ENCODE data around the gene KRT74. TPM values are rescaled to one million over a fixed set of nuclear protein-coding genes. Genes with fewer than 3 reads are reported as not detected.

Gene KRT74
- total and polyA plus RNA-seq, 10 donors = not detected

GRCh38 chr12:52540531-52540930 lies 33.1 kb downstream of the KRT74 start:
- Histone ChIP-seq H3K4me1 (no peaks in the 10 kb centered on the region), H3K36me3 (no peaks in the 10 kb centered on the region), H3K27ac (no peak overlapping the region), H3K4me3 (no peak overlapping the region), H3K9me3 (no peaks in the 10 kb centered on the region), H3K27me3 (replicated peaks in 1 of 7) (peaks cover 0 to 8% (median 0%) of the 10 kb centered on the region in 7 donors)
- no peak for TF ChIP-seq POLR2A (IDR thresholded peaks at IDR 0.05)
- TF ChIP-seq CTCF (IDR thresholded peaks at IDR 0.05 in 8 of 11, conservative IDR thresholded peaks at IDR 0.05 in 3 of 11) = no peak
- TF ChIP-seq POLR2AphosphoS5 (IDR thresholded peaks at IDR 0.05) = no peak
- intact Hi-C loops (cut with DNase I; ENCODE audit: low total_unique reads) = no loop called here
- DNase-seq = peak; percentile 60
- 77 to 92% (median 85%) methylated on average over 2 to 7 of the region's 7 CpGs for WGBS, 5 donors

GRCh38 chr12:52539821-52540173 lies 33.8 kb downstream of the KRT74 start:
- Histone ChIP-seq H3K4me1 (no peaks in the 10 kb centered on the region), H3K9me3 (no peaks in the 10 kb centered on the region), H3K27ac (no peak overlapping the region), H3K4me3 (no peak overlapping the region), H3K27me3 (replicated peaks in 1 of 7) (peaks cover 0 to 8% (median 0%) of the 10 kb centered on the region in 7 donors), H3K36me3 (no peaks in the 10 kb centered on the region)
- no peak for TF ChIP-seq POLR2AphosphoS5 (IDR thresholded peaks at IDR 0.05)
- TF ChIP-seq CTCF (IDR thresholded peaks at IDR 0.05 in 8 of 11, conservative IDR thresholded peaks at IDR 0.05 in 3 of 11) = no peak
- no peak for TF ChIP-seq POLR2A (IDR thresholded peaks at IDR 0.05)
- intact Hi-C loops (cut with DNase I; ENCODE audit: low total_unique reads) = no loop called here
- WGBS, 5 donors = 77 to 91% (median 87%) methylated on average over 3 of the region's 3 CpGs
- peak; percentile 53 for DNase-seq

GRCh38 chr12:52539083-52539820 lies 34.4 kb downstream of the KRT74 start:
- no peaks in the 10 kb centered on the region for H3K36me3 ChIP-seq
- DNase-seq = peak; percentile 34
- TF ChIP-seq POLR2AphosphoS5 (IDR thresholded peaks at IDR 0.05) (no peak), CTCF (IDR thresholded peaks at IDR 0.05 in 8 of 11, conservative IDR thresholded peaks at IDR 0.05 in 3 of 11) (no peak), POLR2A (IDR thresholded peaks at IDR 0.05) (no peak)
- no peak overlapping the region for H3K4me3 ChIP-seq
- H3K27me3 ChIP-seq (replicated peaks in 1 of 7) = peaks cover 0 to 8% (median 0%) of the 10 kb centered on the region in 7 donors
- intact Hi-C loops (cut with DNase I; ENCODE audit: low total_unique reads) = no loop called here
- WGBS, 5 donors = 59 to 74% (median 69%) methylated on average over 5 of the region's 5 CpGs
- H3K9me3 ChIP-seq = no peaks in the 10 kb centered on the region
- H3K4me1 ChIP-seq = no peaks in the 10 kb centered on the region
- H3K27ac ChIP-seq = no peak overlapping the region

GRCh38 chr12:52537101-52537500 lies 36.5 kb downstream of the KRT74 start:
- no peak overlapping the region for H3K27ac ChIP-seq
- H3K27me3 ChIP-seq (replicated peaks in 1 of 7) = peaks cover 0 to 8% (median 0%) of the 10 kb centered on the region in 7 donors
- peaks cover 0 to 7% (median 0%) of the 10 kb centered on the region in 6 donors for H3K4me1 ChIP-seq
- no peaks in the 10 kb centered on the region for H3K36me3 ChIP-seq
- H3K9me3 ChIP-seq = no peaks in the 10 kb centered on the region
- intact Hi-C loops (cut with DNase I; ENCODE audit: low total_unique reads) = no loop called here
- H3K4me3 ChIP-seq = no peak overlapping the region
- no peak for TF ChIP-seq POLR2A (IDR thresholded peaks at IDR 0.05)
- no peak for TF ChIP-seq POLR2AphosphoS5 (IDR thresholded peaks at IDR 0.05)
- TF ChIP-seq CTCF (IDR thresholded peaks at IDR 0.05 in 8 of 11, conservative IDR thresholded peaks at IDR 0.05 in 3 of 11) = no peak
- WGBS, 5 donors = 76 to 91% (median 77%) methylated on average over 3 of the region's 3 CpGs
- peak; percentile 72 for DNase-seq
